PC-9 (cell line): Measurements from ENCODE around the gene JARID2. TPM values are rescaled to one million over a fixed set of nuclear protein-coding genes. Genes with fewer than 3 reads are reported as not detected.

ENCODE experiments used
- BruUV-seq: library from RNA; stranded (reverse); fragments of 400-500 nt; replicated peaks from 2 replicates; lab custom pipeline; 2021; lab: Mats Ljungman, UMichigan
- CTCF ChIA-PET: fragments of 300-600 bp; sonication (Branson Sonifier 250); formaldehyde crosslinking; loops from one replicate; lab custom pipeline; 2022; ENCODE audit warnings: antibody characterized with exemption; lab: Charles Lee
- POLR2A ChIA-PET: fragments of 300-600 bp; sonication (Branson Sonifier 250); formaldehyde crosslinking; loops from one replicate; lab custom pipeline; 2022; ENCODE audit warnings: antibody characterized with exemption; ENCODE audit not compliant: unreplicated experiment; lab: Charles Lee
- DNase-seq, 2 experiments: peaks; one replicate each; pipeline versions ENCODE4 v3.0.0 to v3.0.0-alpha.2; 2015 to 2022; ENCODE audit warnings: mixed read lengths in 1 of 2
- H2AFZ ChIP-seq: fragments of 200-600 bp; sonication (generic); 2 replicates; pipeline ENCODE4 v1.8.1; 2017; ENCODE audit warnings: antibody characterized with exemption
- H3F3A ChIP-seq: fragments of 200-600 bp; sonication (generic); 2 replicates; pipeline ENCODE4 v1.8.1; 2017; ENCODE audit warnings: antibody characterized with exemption, mild to moderate bottlenecking, low read depth; ENCODE audit not compliant: insufficient read depth
- H3K27ac ChIP-seq: fragments of 200-600 bp; sonication (generic); 2 replicates; pipeline ENCODE4 v1.6.1; 2016; ENCODE audit warnings: mixed run types
- H3K27me3 ChIP-seq: fragments of 200-600 bp; sonication (generic); 2 replicates; pipeline ENCODE4 v1.6.1; 2016; ENCODE audit warnings: low read depth, mixed run types; ENCODE audit not compliant: insufficient read depth
- H3K36me3 ChIP-seq: fragments of 200-600 bp; sonication (generic); 2 replicates; pipeline ENCODE4 v1.6.1; 2016; ENCODE audit warnings: low read depth, mixed run types
- H3K4me1 ChIP-seq: fragments of 200-600 bp; sonication (generic); replicated peaks from 2 replicates; pipeline ENCODE4 v1.6.1; 2016; ENCODE audit warnings: mixed run types; ENCODE audit not compliant: insufficient read depth
- H3K4me2 ChIP-seq: fragments of 200-600 bp; sonication (generic); 2 replicates; pipeline ENCODE4 v1.6.1; 2017; ENCODE audit warnings: mixed run types
- H3K4me3 ChIP-seq: fragments of 200-600 bp; sonication (generic); 2 replicates; pipeline ENCODE4 v1.6.1; 2016; ENCODE audit warnings: mixed run types
- H3K79me2 ChIP-seq: fragments of 200-600 bp; sonication (generic); 2 replicates; pipeline ENCODE4 v1.6.1; 2017; ENCODE audit warnings: low read depth, mixed run types
- H3K9me2 ChIP-seq: fragments of 200-600 bp; sonication (generic); 2 replicates; pipeline ENCODE4 v1.8.1; 2017; ENCODE audit warnings: mild to moderate bottlenecking; ENCODE audit not compliant: insufficient read depth
- H3K9me3 ChIP-seq: fragments of 200-600 bp; sonication (generic); 2 replicates; pipeline ENCODE4 v1.8.1; 2016; ENCODE audit warnings: low read depth; ENCODE audit not compliant: insufficient read depth
- H4K20me1 ChIP-seq: fragments of 200-600 bp; sonication (generic); 2 replicates; pipeline ENCODE4 v1.8.1; 2017; ENCODE audit not compliant: insufficient read depth
- EZH2 ChIP-seq: fragments of 200-600 bp; sonication (generic); IDR thresholded peaks from 2 replicates; pipeline ENCODE4 v1.8.0; 2017; ENCODE audit warnings: antibody characterized with exemption, low read depth
- intact Hi-C: fragments of 100-400 bp; cut with micrococcal nuclease; formaldehyde crosslinking; loops from one replicate; pipeline ENCODE4 v1.10.0; 2022; ENCODE audit not compliant: unreplicated experiment
- total RNA-seq: library from RNA; stranded (reverse); gene quantifications from 2 replicates; pipeline ENCODE4 v1.2.3, GENCODE V29; 2021
- TF ChIP-seq, protein P1 (sequence below): fragments of 200-600 bp; sonication (generic); conservative IDR thresholded peaks from 2 replicates; pipeline ENCODE4 v1.6.1; 2017; ENCODE audit warnings: mixed run types, antibody characterized with exemption, mild to moderate bottlenecking, moderate library complexity

Gene JARID2
- total RNA-seq, 1 experiment from 2014 or later: 35.0 TPM

DNA sequence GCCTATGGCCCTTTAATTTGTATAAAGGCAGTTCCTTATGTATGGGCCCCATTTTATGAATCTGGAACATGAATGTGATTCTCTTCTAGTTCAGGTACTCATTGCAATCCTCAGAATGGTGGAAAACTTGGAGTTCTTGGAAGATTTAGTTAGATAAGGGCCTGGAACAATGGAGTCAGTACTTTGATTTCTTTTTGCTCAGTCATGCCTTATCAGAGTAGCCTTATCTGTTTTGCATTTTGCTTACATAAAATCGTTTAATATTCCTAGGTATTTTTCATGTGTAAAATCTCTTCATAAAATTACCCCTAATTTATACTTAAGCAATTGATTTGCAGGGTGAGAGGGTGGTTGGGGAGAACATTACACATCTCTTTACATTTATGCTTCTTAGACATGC is 160.6 kb downstream of the JARID2 start:
- H3K27me3 ChIP-seq: no peaks in the 10 kb centered on the region
- no peak overlapping the region for H2AFZ ChIP-seq
- no TSS peak for BruUV-seq
- H3K36me3 ChIP-seq: peaks cover 6% of the 10 kb centered on the region; the same call in 1 of the 2 replicates
- H3K4me2 ChIP-seq: no peak overlapping the region
- H3K27ac ChIP-seq: no peak overlapping the region
- H3K9me3 ChIP-seq: no peaks in the 10 kb centered on the region
- no peak for DNase-seq
- intact Hi-C loops: no loop called here
- TF ChIP-seq EZH2: no peak
- TF ChIP-seq, protein P1, sequence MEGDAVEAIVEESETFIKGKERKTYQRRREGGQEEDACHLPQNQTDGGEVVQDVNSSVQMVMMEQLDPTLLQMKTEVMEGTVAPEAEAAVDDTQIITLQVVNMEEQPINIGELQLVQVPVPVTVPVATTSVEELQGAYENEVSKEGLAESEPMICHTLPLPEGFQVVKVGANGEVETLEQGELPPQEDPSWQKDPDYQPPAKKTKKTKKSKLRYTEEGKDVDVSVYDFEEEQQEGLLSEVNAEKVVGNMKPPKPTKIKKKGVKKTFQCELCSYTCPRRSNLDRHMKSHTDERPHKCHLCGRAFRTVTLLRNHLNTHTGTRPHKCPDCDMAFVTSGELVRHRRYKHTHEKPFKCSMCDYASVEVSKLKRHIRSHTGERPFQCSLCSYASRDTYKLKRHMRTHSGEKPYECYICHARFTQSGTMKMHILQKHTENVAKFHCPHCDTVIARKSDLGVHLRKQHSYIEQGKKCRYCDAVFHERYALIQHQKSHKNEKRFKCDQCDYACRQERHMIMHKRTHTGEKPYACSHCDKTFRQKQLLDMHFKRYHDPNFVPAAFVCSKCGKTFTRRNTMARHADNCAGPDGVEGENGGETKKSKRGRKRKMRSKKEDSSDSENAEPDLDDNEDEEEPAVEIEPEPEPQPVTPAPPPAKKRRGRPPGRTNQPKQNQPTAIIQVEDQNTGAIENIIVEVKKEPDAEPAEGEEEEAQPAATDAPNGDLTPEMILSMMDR: no peak
- ChIA-PET POLR2A (no interaction called here), CTCF (no interaction called here)
- no peak overlapping the region for H3K4me3 ChIP-seq
- no peaks in the 10 kb centered on the region for H3K9me2 ChIP-seq
- H3F3A ChIP-seq: peaks cover 43% of the 10 kb centered on the region
- peaks cover 45% of the 10 kb centered on the region for H4K20me1 ChIP-seq
- H3K4me1 ChIP-seq: peaks cover 37% of the 10 kb centered on the region
- H3K79me2 ChIP-seq: peaks cover 73% of the 10 kb centered on the region

DNA sequence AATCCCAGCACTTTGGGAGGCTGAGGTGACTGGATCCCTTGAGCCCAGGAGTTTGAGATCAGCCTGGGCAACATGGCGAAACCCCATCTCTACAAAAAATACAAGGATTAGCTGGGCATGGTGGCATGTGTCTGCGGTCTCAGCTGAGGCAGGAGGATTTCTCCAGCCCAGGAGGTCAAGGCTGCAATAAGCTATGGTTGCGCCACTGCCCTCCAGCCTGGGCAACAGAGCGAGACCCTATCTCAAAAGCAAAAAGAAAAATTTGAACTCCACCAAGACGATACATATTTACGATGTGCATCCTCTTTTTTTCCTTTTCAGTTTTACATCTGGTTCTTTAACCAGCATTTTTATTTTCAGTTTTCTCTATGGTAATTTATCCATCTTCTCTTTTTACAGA is 162.1 kb downstream of the JARID2 start:
- H3K4me2 ChIP-seq: no peak overlapping the region
- no peaks in the 10 kb centered on the region for H3K9me3 ChIP-seq
- TF ChIP-seq, protein P1: no peak
- TF ChIP-seq EZH2: no peak
- H3K9me2 ChIP-seq: no peaks in the 10 kb centered on the region
- POLR2A ChIA-PET: no interaction called here
- no peak overlapping the region for H3K4me3 ChIP-seq
- H3F3A ChIP-seq: peaks cover 30% of the 10 kb centered on the region; the same call in 1 of the 2 replicates
- peaks cover 11% of the 10 kb centered on the region; the same call in 1 of the 2 replicates for H3K36me3 ChIP-seq
- CTCF ChIA-PET: no interaction called here
- H4K20me1 ChIP-seq: peaks cover 31% of the 10 kb centered on the region
- H3K27me3 ChIP-seq: no peaks in the 10 kb centered on the region
- no peak overlapping the region for H3K27ac ChIP-seq
- no peak for DNase-seq
- intact Hi-C loops: no loop called here
- H3K79me2 ChIP-seq: peaks cover 70% of the 10 kb centered on the region
- H3K4me1 ChIP-seq: peaks cover 29% of the 10 kb centered on the region
- H2AFZ ChIP-seq: no peak overlapping the region
- BruUV-seq: no TSS peak

DNA sequence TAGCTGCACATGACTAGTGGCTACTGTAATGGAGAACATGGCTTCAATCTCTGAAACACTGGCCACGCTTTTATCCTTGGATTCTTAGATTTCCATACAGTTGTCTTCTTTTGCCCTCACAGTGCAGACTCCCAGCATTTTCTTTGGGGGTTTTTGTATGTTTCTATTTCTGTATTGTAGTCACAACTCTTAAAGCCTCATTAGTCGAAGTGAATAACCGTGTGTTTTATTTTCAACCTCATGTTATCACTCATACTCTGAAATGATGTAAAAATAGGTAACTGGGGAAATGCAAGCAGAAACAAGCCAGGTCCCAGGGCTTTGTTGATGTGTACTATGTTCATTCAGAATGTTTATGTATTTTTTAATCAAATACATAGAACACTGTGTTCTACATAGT is 162.9 kb downstream of the JARID2 start:
- Histone ChIP-seq H3K27me3 (no peaks in the 10 kb centered on the region), H3K9me2 (no peaks in the 10 kb centered on the region), H3K4me1 (peaks cover 29% of the 10 kb centered on the region), H4K20me1 (peaks cover 24% of the 10 kb centered on the region), H3K4me2 (no peak overlapping the region), H3K79me2 (peaks cover 62% of the 10 kb centered on the region), H3K4me3 (no peak overlapping the region), H3K9me3 (no peaks in the 10 kb centered on the region), H3K27ac (no peak overlapping the region), H3F3A (peaks cover 29% of the 10 kb centered on the region; the same call in 1 of the 2 replicates), H2AFZ (no peak overlapping the region), H3K36me3 (peaks cover 11% of the 10 kb centered on the region; the same call in 1 of the 2 replicates)
- intact Hi-C loops: no loop called here
- TF ChIP-seq EZH2: no peak
- TF ChIP-seq, protein P1: no peak
- no peak for DNase-seq
- CTCF ChIA-PET: no interaction called here
- POLR2A ChIA-PET: no interaction called here
- BruUV-seq: no TSS peak
